NCI-H226 (cell line): ENCODE results near the gene ZNF346.

Source experiments
- DNase-seq: peaks from one replicate; pipeline ENCODE4 v3.0.0-alpha.2; 2015

ZNF346 gene

GRCh38 chr5:177124486-177124991 lies 102.0 kb downstream of the ZNF346 start:
- no peak for DNase-seq

DNA sequence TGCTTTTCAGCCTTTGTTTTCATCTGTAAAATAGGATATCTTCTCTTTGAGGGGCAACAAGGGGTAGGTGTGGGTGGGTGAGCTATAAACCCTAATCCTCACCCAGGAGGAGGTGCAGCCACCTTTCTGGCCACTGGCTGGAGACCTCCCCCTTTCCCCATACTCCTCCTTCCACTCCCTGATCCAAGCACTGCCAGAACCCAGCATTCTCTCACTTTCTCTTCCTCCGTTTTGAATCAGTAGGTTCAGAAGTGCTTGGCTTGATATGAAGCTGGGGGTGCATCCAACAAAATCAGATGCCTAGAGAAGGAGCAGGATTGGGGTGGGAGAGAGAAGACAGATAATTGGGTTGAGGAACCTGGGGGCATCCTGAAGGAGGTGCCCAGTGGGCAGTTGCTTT lies 104.3 kb downstream of the ZNF346 start:
- DNase-seq = no peak

DNA sequence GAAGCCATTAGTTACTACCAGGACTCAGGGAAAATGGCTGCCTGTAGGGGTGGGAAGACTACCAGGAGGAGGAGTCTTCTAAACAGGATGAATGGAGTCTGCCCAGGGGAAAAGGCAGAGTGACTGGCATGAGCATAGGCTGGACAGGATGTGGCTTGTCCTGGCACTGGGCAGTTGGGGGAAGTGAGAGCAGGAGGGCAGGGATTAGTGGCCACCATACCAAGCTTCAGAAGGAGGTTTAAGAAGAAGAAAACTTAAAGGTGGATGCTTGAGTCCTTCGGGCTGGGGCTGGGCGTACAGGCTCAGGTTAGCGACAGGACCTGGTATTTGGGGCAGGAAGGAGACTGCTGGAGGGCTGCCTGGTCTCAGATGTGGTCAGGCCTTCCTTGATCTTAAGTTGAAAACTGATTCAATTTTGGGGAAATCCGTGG lies 106.1 kb downstream of the ZNF346 start:
- peak; percentile 61 for DNase-seq

DNA sequence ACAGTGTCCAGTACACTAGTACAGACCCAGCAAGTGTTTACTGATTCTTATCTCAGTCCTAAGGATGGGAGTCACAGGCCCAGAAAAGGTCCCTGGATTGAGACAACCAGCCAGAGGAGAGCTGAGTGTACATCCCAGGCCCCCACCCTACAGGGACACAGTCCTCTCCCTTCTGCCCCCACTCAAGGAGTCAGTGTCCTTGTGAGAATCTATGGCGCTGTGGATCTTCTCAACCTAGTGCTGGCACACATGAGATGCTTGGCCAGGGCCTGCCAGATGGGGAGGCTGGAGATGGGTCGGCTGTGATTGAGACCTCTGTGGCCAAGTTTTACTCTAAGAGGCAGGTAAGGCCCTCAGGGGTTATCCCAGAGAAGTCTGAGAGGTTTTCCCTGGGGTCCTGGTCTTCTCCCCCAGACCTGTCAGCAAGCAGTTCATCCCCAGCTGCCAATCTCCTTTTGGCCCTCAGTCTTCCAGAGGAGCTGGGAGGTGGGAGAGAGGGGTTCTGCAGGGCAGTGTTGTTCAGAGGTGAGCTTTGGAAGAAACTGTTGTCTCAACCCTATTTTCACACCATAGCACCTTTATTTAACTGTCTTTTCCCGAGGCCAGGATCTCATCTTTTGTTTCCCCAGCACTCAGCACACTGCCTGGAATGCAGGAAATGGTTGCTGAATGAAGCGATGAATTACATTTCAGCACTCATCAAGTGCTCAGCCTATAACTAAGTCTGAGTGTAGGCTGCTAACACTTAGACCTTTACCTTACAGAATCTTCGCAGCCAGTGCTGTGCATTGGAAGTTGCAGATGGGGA lies 107.9 kb downstream of the ZNF346 start:
- peak; percentile 62 for DNase-seq
